H7 (cell line): ENCODE measurements around the gene HNRNPA2B1. TPM values are rescaled to one million over a fixed set of nuclear protein-coding genes. Genes with fewer than 3 reads are reported as not detected.

Experiments
- DNase-seq: peaks from one replicate; pipeline ENCODE4 v3.0.0; 2012
- H3K27me3 ChIP-seq: 2 replicates; pipeline ENCODE4 v1.6.0; 2011; ENCODE audit warnings: mild to moderate bottlenecking, low read length; ENCODE audit not compliant: control insufficient read depth, insufficient read depth
- H3K36me3 ChIP-seq: replicated peaks from 2 replicates; pipeline ENCODE4 v1.5.1; 2011; ENCODE audit warnings: low read length; ENCODE audit not compliant: control insufficient read depth, insufficient read depth
- H3K4me3 ChIP-seq: 2 replicates; pipeline ENCODE4 v1.5.1; 2011; ENCODE audit warnings: low read depth, mild to moderate bottlenecking, control low read depth, low read length, moderate library complexity; ENCODE audit not compliant: insufficient read depth
- total RNA-seq: library from RNA; depleted of rRNA; stranded (reverse); fragments of >200 nt; shearing (Covaris generic); gene quantifications from 2 replicates; pipeline ENCODE4 v1.2.3, GENCODE V29; 2014; rRNA removed

The HNRNPA2B1 gene
- total RNA-seq, 1 experiment from 2014 or later = 223 TPM

GRCh38 chr7:26143298-26144048 lies 57.1 kb downstream of the HNRNPA2B1 start:
- no peak overlapping the region for H3K4me3 ChIP-seq
- no peaks in the 10 kb centered on the region for H3K36me3 ChIP-seq
- DNase-seq = no peak
- H3K27me3 ChIP-seq = no peaks in the 10 kb centered on the region

GRCh38 chr7:26141077-26141476 lies 59.5 kb downstream of the HNRNPA2B1 start:
- no peak for DNase-seq
- Histone ChIP-seq H3K27me3 (no peaks in the 10 kb centered on the region), H3K4me3 (no peak overlapping the region), H3K36me3 (no peaks in the 10 kb centered on the region)

GRCh38 chr7:26140380-26140779 lies 60.2 kb downstream of the HNRNPA2B1 start:
- no peak for DNase-seq
- Histone ChIP-seq H3K27me3 (no peaks in the 10 kb centered on the region), H3K36me3 (no peaks in the 10 kb centered on the region), H3K4me3 (no peak overlapping the region)

Other genes starting within 250 kb of the HNRNPA2B1 start
- gene NFE2L3, start 48.5 kb downstream of the HNRNPA2B1 start, total RNA-seq = 69.0 and 118 TPM in 2 replicates
- gene CBX3, start 999 bp upstream of the HNRNPA2B1 start, total RNA-seq = 170 and 231 TPM in 2 replicates
- 16.2 and 17.6 TPM in 2 replicates for gene SNX10, start 91.1 kb upstream of the HNRNPA2B1 start, total RNA-seq